CD4-positive, CD25-positive, alpha-beta regulatory T cell (primary cell): ENCODE measurements around the gene DLX1. TPM values are rescaled to one million over a fixed set of nuclear protein-coding genes. Genes with fewer than 3 reads are reported as not detected.

Experiments used
- ATAC-seq, 2 donors: fragments of 150-1000 bp; cut with Tn5 transposase; one replicate each; pipeline ENCODE4 v1.10.0; 2021; ENCODE audit warnings: low read depth in 2 of 2, moderate number of reproducible peaks in 2 of 2, moderate library complexity in 1 of 2
- DNase-seq, 3 donors: peaks; one replicate each; pipeline versions ENCODE4 v3.0.0 to v3.0.0-alpha.2; 2012 to 2022; ENCODE audit warnings: mixed read lengths in 1 of 3
- H3K27ac ChIP-seq: one replicate; pipeline ENCODE4 v1.7.0; 2013; ENCODE audit warnings: mild to moderate bottlenecking, low read length; ENCODE audit not compliant: insufficient read depth, poor library complexity, severe bottlenecking
- H3K27me3 ChIP-seq: one replicate; pipeline ENCODE4 v1.7.0; 2013; ENCODE audit warnings: low read length; ENCODE audit not compliant: control insufficient read depth, insufficient read depth
- H3K36me3 ChIP-seq: one replicate; pipeline ENCODE4 v1.7.0; 2013; ENCODE audit warnings: mild to moderate bottlenecking, low read length, moderate library complexity; ENCODE audit not compliant: control insufficient read depth, insufficient read depth
- H3K4me1 ChIP-seq: 2 replicates; pipeline ENCODE4 v1.7.0; 2013; ENCODE audit warnings: mild to moderate bottlenecking, low read length; ENCODE audit not compliant: insufficient read depth, control insufficient read depth, poor library complexity, severe bottlenecking
- H3K4me3 ChIP-seq: one replicate; pipeline ENCODE4 v1.7.0; 2013; ENCODE audit warnings: low read depth, mild to moderate bottlenecking, low read length, moderate library complexity
- H3K9me3 ChIP-seq, 2 experiments: 1 replicate in 1 of 2; 2 replicates in 1 of 2; pipeline ENCODE4 v1.7.0; 2013; ENCODE audit warnings: low read length in 2 of 2, mild to moderate bottlenecking in 1 of 2, moderate library complexity in 1 of 2; ENCODE audit not compliant: control insufficient read depth in 2 of 2
- H3K27ac Mint-ChIP-seq, 3 donors: one replicate each; pipeline ENCODE4 v1.8.0; 2020 to 2022; ENCODE audit warnings: mild to moderate bottlenecking in 3 of 3, mixed read lengths in 3 of 3, moderate library complexity in 2 of 3
- H3K27me3 Mint-ChIP-seq: one replicate; pipeline ENCODE4 v1.8.0; 2022; ENCODE audit warnings: mild to moderate bottlenecking, mixed read lengths
- H3K36me3 Mint-ChIP-seq: one replicate; pipeline ENCODE4 v1.8.0; 2020; ENCODE audit warnings: mixed read lengths
- H3K4me1 Mint-ChIP-seq, 4 donors: one replicate each; pipeline ENCODE4 v1.8.0; 2020 to 2022; ENCODE audit warnings: mixed read lengths in 4 of 4, mild to moderate bottlenecking in 1 of 4
- H3K4me3 Mint-ChIP-seq, 4 donors: one replicate each; pipeline ENCODE4 v1.8.0; 2020 to 2022; ENCODE audit warnings: mild to moderate bottlenecking in 4 of 4, mixed read lengths in 4 of 4, moderate library complexity in 3 of 4
- H3K9me3 Mint-ChIP-seq, 7 donors: one replicate each; pipeline ENCODE4 v1.8.0; 2020 to 2022; ENCODE audit warnings: mixed read lengths in 7 of 7, mild to moderate bottlenecking in 3 of 7, moderate library complexity in 2 of 7
- polyA plus RNA-seq, 4 donors: library from polyadenylated mRNA; unstranded; fragments of 300-500 nt; fragmentation: Illumina TruSeq; gene quantifications; one replicate each; pipeline ENCODE4 v1.2.3, GENCODE V29; 2021
- total RNA-seq: library from RNA; stranded (reverse); gene quantifications from one replicate; pipeline ENCODE4 v1.2.3, GENCODE V29; 2022

Gene DLX1
- total and polyA plus RNA-seq, 5 donors from 2014 or later, result not detected

- Histone ChIP-seq H3K36me3 (no peaks in the 10 kb centered on the region), H3K27me3 (peaks cover 62% of the 10 kb centered on the region), H3K4me1 (peaks cover 56% of the 10 kb centered on the region), H3K27ac (no peak overlapping the region), H3K9me3 (peaks cover 3 to 10% of the 10 kb centered on the region in 2 experiments), H3K4me3 (no peak overlapping the region)
- Mint-ChIP-seq H3K27ac (peak overlapping the region in 1 of 3 donors; percentile 43), H3K9me3 (peaks cover 0 to 13% (median 0%) of the 10 kb centered on the region in 7 donors), H3K27me3 (peaks cover 85% of the 10 kb centered on the region), H3K4me3 (peak overlapping the region; percentile 17 to 85 (median 60)), H3K36me3 (peaks cover 3% of the 10 kb centered on the region), H3K4me1 (peaks cover 11 to 49% (median 30%) of the 10 kb centered on the region in 4 donors)
- no peak for ATAC-seq
- DNase-seq, result peak in 1 of 3 donors; percentile 12
Measured at GRCh38 chr2:172094294-172095145, 9.2 kb downstream of the DLX1 start.

GRCh38 chr2:172095146-172095904, 10.0 kb downstream of the DLX1 start:
- Mint-ChIP-seq H3K27ac (peak overlapping the region; percentile 59 to 80 (median 80)), H3K27me3 (peaks cover 81% of the 10 kb centered on the region), H3K9me3 (peaks cover 0 to 13% (median 0%) of the 10 kb centered on the region in 7 donors), H3K4me1 (peaks cover 11 to 46% (median 30%) of the 10 kb centered on the region in 4 donors), H3K4me3 (peak overlapping the region; percentile 55 to 88 (median 84)), H3K36me3 (peaks cover 3% of the 10 kb centered on the region)
- H3K4me3 ChIP-seq, result peak overlapping the region; percentile 21
- peaks cover 58% of the 10 kb centered on the region for H3K27me3 ChIP-seq
- DNase-seq, result peak; percentile 59 to 80 (median 77)
- no peaks in the 10 kb centered on the region for H3K36me3 ChIP-seq
- peak; percentile 84 to 86 for ATAC-seq
- no peak overlapping the region for H3K27ac ChIP-seq
- H3K9me3 ChIP-seq, result peaks cover 3 to 10% of the 10 kb centered on the region in 2 experiments
- H3K4me1 ChIP-seq, result peaks cover 64% of the 10 kb centered on the region

GRCh38 chr2:172095905-172096625, 10.8 kb downstream of the DLX1 start:
- DNase-seq (no peak), ATAC-seq (no peak)
- Mint-ChIP-seq H3K9me3 (peaks cover 0 to 13% (median 0%) of the 10 kb centered on the region in 7 donors), H3K4me3 (peak overlapping the region; percentile 82 to 88 (median 84)), H3K27me3 (peaks cover 78% of the 10 kb centered on the region), H3K27ac (peak overlapping the region in 1 of 3 donors; percentile 80), H3K4me1 (peaks cover 11 to 48% (median 32%) of the 10 kb centered on the region in 4 donors), H3K36me3 (peaks cover 3% of the 10 kb centered on the region)
- Histone ChIP-seq H3K27me3 (peaks cover 58% of the 10 kb centered on the region), H3K36me3 (no peaks in the 10 kb centered on the region), H3K4me3 (peak overlapping the region; percentile 21), H3K9me3 (peaks cover 3 to 10% of the 10 kb centered on the region in 2 experiments), H3K4me1 (peaks cover 71% of the 10 kb centered on the region), H3K27ac (no peak overlapping the region)

GRCh38 chr2:172096626-172097547, 11.6 kb downstream of the DLX1 start:
- DNase-seq, result peak in 1 of 3 donors; percentile 29

GRCh38 chr2:172097557-172098131, 12.3 kb downstream of the DLX1 start:
- H3K36me3 Mint-ChIP-seq, result peaks cover 2% of the 10 kb centered on the region
- no peak overlapping the region for H3K27ac Mint-ChIP-seq
- H3K27ac ChIP-seq, result no peak overlapping the region
- ATAC-seq, result no peak
- H3K36me3 ChIP-seq, result no peaks in the 10 kb centered on the region
- peaks cover 0 to 11% (median 0%) of the 10 kb centered on the region in 7 donors for H3K9me3 Mint-ChIP-seq
- H3K4me1 ChIP-seq, result peaks cover 87% of the 10 kb centered on the region
- no peak overlapping the region for H3K4me3 ChIP-seq
- peaks cover 49% of the 10 kb centered on the region for H3K27me3 ChIP-seq
- H3K4me3 Mint-ChIP-seq, result peak overlapping the region in 2 of 4 donors; percentile 64 to 85
- H3K9me3 ChIP-seq, result peaks cover 0 to 10% of the 10 kb centered on the region in 2 experiments
- peaks cover 11 to 61% (median 34%) of the 10 kb centered on the region in 4 donors for H3K4me1 Mint-ChIP-seq
- peak in 1 of 3 donors; percentile 8 for DNase-seq
- H3K27me3 Mint-ChIP-seq, result peaks cover 77% of the 10 kb centered on the region

More at GRCh38 chr2:172096626-172097547, 11.6 kb downstream of the DLX1 start:
- Mint-ChIP-seq H3K4me3 (peak overlapping the region; percentile 67 to 85 (median 82)), H3K36me3 (peaks cover 3% of the 10 kb centered on the region), H3K27ac (no peak overlapping the region), H3K27me3 (peaks cover 78% of the 10 kb centered on the region), H3K4me1 (peaks cover 11 to 54% (median 34%) of the 10 kb centered on the region in 4 donors), H3K9me3 (peaks cover 0 to 13% (median 0%) of the 10 kb centered on the region in 7 donors)
- Histone ChIP-seq H3K36me3 (no peaks in the 10 kb centered on the region), H3K27ac (no peak overlapping the region), H3K27me3 (peaks cover 55% of the 10 kb centered on the region), H3K4me1 (peaks cover 79% of the 10 kb centered on the region), H3K9me3 (peaks cover 0 to 10% of the 10 kb centered on the region in 2 experiments), H3K4me3 (no peak overlapping the region)
- ATAC-seq, result no peak

GRCh38 chr2:172098287-172098649, 13.0 kb downstream of the DLX1 start:
- H3K27ac Mint-ChIP-seq, result no peak overlapping the region
- H3K27me3 Mint-ChIP-seq, result peaks cover 77% of the 10 kb centered on the region
- no peak for ATAC-seq
- H3K9me3 ChIP-seq, result peaks cover 0 to 10% of the 10 kb centered on the region in 2 experiments
- H3K36me3 Mint-ChIP-seq, result no peaks in the 10 kb centered on the region
- no peak overlapping the region for H3K4me3 ChIP-seq
- H3K4me1 ChIP-seq, result peaks cover 93% of the 10 kb centered on the region
- DNase-seq, result no peak
- H3K4me3 Mint-ChIP-seq, result peak overlapping the region; percentile 21 to 73 (median 68)
- peaks cover 14 to 62% (median 37%) of the 10 kb centered on the region in 4 donors for H3K4me1 Mint-ChIP-seq
- H3K27ac ChIP-seq, result no peak overlapping the region
- H3K9me3 Mint-ChIP-seq, result peaks cover 0 to 9% (median 0%) of the 10 kb centered on the region in 7 donors
- H3K36me3 ChIP-seq, result no peaks in the 10 kb centered on the region
- peaks cover 46% of the 10 kb centered on the region for H3K27me3 ChIP-seq
